CD14-positive monocyte (primary cell): ENCODE measurements around the gene ANKRD9. TPM values are rescaled to one million over a fixed set of nuclear protein-coding genes. Genes with fewer than 3 reads are reported as not detected.

Source experiments
- DNase-seq, 3 donors: peaks; one replicate each; pipeline ENCODE4 v3.0.0-alpha.2; 2011 to 2022
- H2AFZ ChIP-seq: 2 replicates; pipeline ENCODE4 v1.6.0; 2012; ENCODE audit warnings: mild to moderate bottlenecking, low read depth, low read length, inconsistent platforms; ENCODE audit not compliant: insufficient read depth, poor library complexity, severe bottlenecking
- H3K27ac ChIP-seq, 2 donors: 1 replicate in 1 of 2; 2 replicates in 1 of 2; pipeline ENCODE4 v1.5.1; 2012 to 2013; ENCODE audit warnings: low read length in 2 of 2, control low read depth in 1 of 2, inconsistent platforms in 1 of 2, low read depth in 1 of 2, mild to moderate bottlenecking in 1 of 2
- H3K27me3 ChIP-seq, 2 donors: one replicate each; pipeline versions ENCODE4 v1.6.0 to v1.6.1; 2011 to 2013; ENCODE audit warnings: low read length in 2 of 2; ENCODE audit not compliant: control insufficient read depth in 2 of 2, insufficient read depth in 2 of 2
- H3K36me3 ChIP-seq, 2 donors: replicated peaks in 1 of 2; 1 replicate in 1 of 2; 2 replicates in 1 of 2; pipeline versions ENCODE4 v1.5.1 to v1.6.1; 2012 to 2013; ENCODE audit warnings: low read length in 2 of 2, control low read depth in 1 of 2, inconsistent platforms in 1 of 2, mild to moderate bottlenecking in 1 of 2; ENCODE audit not compliant: insufficient read depth in 2 of 2, control insufficient read depth in 1 of 2
- H3K4me1 ChIP-seq, 2 donors: 1 replicate in 1 of 2; 2 replicates in 1 of 2; pipeline versions ENCODE4 v1.5.1 to v1.6.1; 2012 to 2013; ENCODE audit warnings: low read length in 2 of 2, control low read depth in 1 of 2, inconsistent platforms in 1 of 2, mild to moderate bottlenecking in 1 of 2, moderate library complexity in 1 of 2; ENCODE audit not compliant: insufficient read depth in 2 of 2, control insufficient read depth in 1 of 2
- H3K4me2 ChIP-seq: replicated peaks from 2 replicates; pipeline ENCODE3; 2012; ENCODE audit warnings: low read length, moderate library complexity, mild to moderate bottlenecking; ENCODE audit not compliant: poor library complexity, severe bottlenecking; ENCODE audit errors: extremely low read depth
- H3K4me3 ChIP-seq, 3 experiments: fragments of 200-600 bp in 1 of 3; sonication (generic) in 1 of 3; replicated peaks in 1 of 3; 1 replicate in 2 of 3; 2 replicates in 1 of 3; pipeline ENCODE4 v1.5.1; 2011 to 2013; ENCODE audit warnings: low read length in 3 of 3, mild to moderate bottlenecking in 3 of 3, control low read depth in 2 of 3, low read depth in 2 of 3, inconsistent platforms in 1 of 3, moderate library complexity in 1 of 3
- H3K79me2 ChIP-seq: 2 replicates; pipeline ENCODE4 v1.6.0; 2012; ENCODE audit warnings: mild to moderate bottlenecking, control low read depth, inconsistent platforms, low read length, moderate library complexity; ENCODE audit not compliant: insufficient read depth
- H3K9ac ChIP-seq: 2 replicates; pipeline ENCODE4 v1.6.0; 2017; ENCODE audit warnings: low read length, mild to moderate bottlenecking; ENCODE audit not compliant: insufficient read depth, poor library complexity, severe bottlenecking
- H3K9me3 ChIP-seq, 2 donors: replicated peaks in 1 of 2; 1 replicate in 1 of 2; 2 replicates in 1 of 2; pipeline versions ENCODE4 v1.5.1 to v1.6.1; 2012 to 2013; ENCODE audit warnings: low read length in 2 of 2, control low read depth in 1 of 2; ENCODE audit not compliant: control insufficient read depth in 1 of 2, insufficient read depth in 1 of 2
- H4K20me1 ChIP-seq: 2 replicates; pipeline ENCODE4 v1.6.0; 2012; ENCODE audit warnings: mild to moderate bottlenecking, low read length, control low read depth, moderate library complexity; ENCODE audit not compliant: insufficient read depth
- H3K27ac Mint-ChIP-seq, 7 donors: one replicate each; pipeline ENCODE4 v1.8.0; 2020; ENCODE audit warnings: mild to moderate bottlenecking in 7 of 7, mixed read lengths in 7 of 7, moderate library complexity in 6 of 7, inconsistent platforms in 2 of 7
- H3K27me3 Mint-ChIP-seq, 3 donors: one replicate each; pipeline ENCODE4 v1.8.0; 2021 to 2022; ENCODE audit warnings: low read depth in 3 of 3, mild to moderate bottlenecking in 3 of 3, mixed read lengths in 3 of 3, moderate library complexity in 3 of 3, inconsistent platforms in 1 of 3
- H3K36me3 Mint-ChIP-seq, 2 donors: one replicate each; pipeline ENCODE4 v1.8.0; 2020; ENCODE audit warnings: mixed read lengths in 2 of 2, inconsistent platforms in 1 of 2, mild to moderate bottlenecking in 1 of 2
- H3K4me1 Mint-ChIP-seq: one replicate; pipeline ENCODE4 v1.8.0; 2020; ENCODE audit warnings: mild to moderate bottlenecking, mixed read lengths
- H3K4me3 Mint-ChIP-seq, 2 donors: one replicate each; pipeline ENCODE4 v1.8.0; 2020; ENCODE audit warnings: mild to moderate bottlenecking in 2 of 2, mixed read lengths in 2 of 2, moderate library complexity in 1 of 2
- H3K9me3 Mint-ChIP-seq, 7 donors: one replicate each; pipeline ENCODE4 v1.8.0; 2020 to 2022; ENCODE audit warnings: mixed read lengths in 7 of 7, mild to moderate bottlenecking in 6 of 7, moderate library complexity in 6 of 7, inconsistent platforms in 2 of 7
- CTCF ChIP-seq: fragments of 200-600 bp; IDR thresholded peaks from one replicate; pipeline ENCODE4 v1.8.0; 2022; ENCODE audit warnings: antibody characterized with exemption, mild to moderate bottlenecking
- whole genome bisulfite sequencing: methylation state at CpG from one replicate; pipeline ENCODE4 v1.1.5; 2013; ENCODE audit warnings: missing lambda C conversion rate; ENCODE audit not compliant: insufficient coverage; 5-methylcytosine and 5-hydroxymethylcytosine counted together
- intact Hi-C, 2 donors: fragments of 100-400 bp; cut with micrococcal nuclease; formaldehyde crosslinking; loops; one replicate each; pipeline versions ENCODE4 v1.15.0 to v1.15.1; 2023
- polyA plus RNA-seq, 3 donors: library from polyadenylated mRNA; depleted of rRNA in 1 of 3; unstranded in 2 of 3; stranded (reverse) in 1 of 3; fragments of 300-500 nt in 2 of 3; fragments of >200 nt in 1 of 3; fragmentation: Illumina TruSeq in 2 of 3; gene quantifications; 1 replicate in 2 of 3; 2 replicates in 1 of 3; pipeline ENCODE4 v1.2.3, GENCODE V29; 2012 to 2021

ANKRD9 gene
- polyA plus RNA-seq, 3 donors: 0.43 to 10.8 (median 0.83) TPM

- H3K27ac ChIP-seq: no peak overlapping the region
- H3K4me2 ChIP-seq: no peak overlapping the region
- H3K4me1 ChIP-seq: no peaks in the 10 kb centered on the region
- H3K9me3 ChIP-seq: no peaks in the 10 kb centered on the region
- Mint-ChIP-seq H3K4me1 (no peaks in the 10 kb centered on the region), H3K27ac (no peak overlapping the region), H3K36me3 (peaks cover 37 to 66% of the 10 kb centered on the region in 2 donors), H3K9me3 (peaks cover 0 to 4% (median 0%) of the 10 kb centered on the region in 7 donors), H3K4me3 (no peak overlapping the region), H3K27me3 (no peaks in the 10 kb centered on the region)
- intact Hi-C loops: no loop called here
- WGBS: 69% methylated on average over 6 of the region's 8 CpGs
- H3K79me2 ChIP-seq: no peaks in the 10 kb centered on the region
- no peak overlapping the region for H3K9ac ChIP-seq
- no peak for DNase-seq
- no peak overlapping the region for H3K4me3 ChIP-seq
- no peaks in the 10 kb centered on the region for H3K27me3 ChIP-seq
- peaks cover 20 to 48% of the 10 kb centered on the region in 2 donors for H3K36me3 ChIP-seq
- TF ChIP-seq CTCF: no peak
- no peak overlapping the region for H2AFZ ChIP-seq
- no peaks in the 10 kb centered on the region for H4K20me1 ChIP-seq
Measured at GRCh38 chr14:102471921-102472790, 37.4 kb downstream of the ANKRD9 start.

- Mint-ChIP-seq H3K4me3 (no peak overlapping the region), H3K9me3 (peaks cover 0 to 4% (median 0%) of the 10 kb centered on the region in 7 donors), H3K27ac (no peak overlapping the region), H3K27me3 (no peaks in the 10 kb centered on the region), H3K36me3 (peaks cover 49 to 77% of the 10 kb centered on the region in 2 donors), H3K4me1 (no peaks in the 10 kb centered on the region)
- no peak overlapping the region for H3K9ac ChIP-seq
- no peaks in the 10 kb centered on the region for H3K9me3 ChIP-seq
- DNase-seq: no peak
- WGBS: no CpG with 5 or more reads among the region's 1 CpG
- no peaks in the 10 kb centered on the region for H4K20me1 ChIP-seq
- H3K4me3 ChIP-seq: no peak overlapping the region
- H2AFZ ChIP-seq: no peak overlapping the region
- H3K36me3 ChIP-seq: peaks cover 28 to 64% of the 10 kb centered on the region in 2 donors
- no peaks in the 10 kb centered on the region for H3K4me1 ChIP-seq
- H3K79me2 ChIP-seq: no peaks in the 10 kb centered on the region
- no peaks in the 10 kb centered on the region for H3K27me3 ChIP-seq
- TF ChIP-seq CTCF: no peak
- H3K27ac ChIP-seq: no peak overlapping the region
- intact Hi-C loops: no loop called here
- H3K4me2 ChIP-seq: no peak overlapping the region
Measured at GRCh38 chr14:102469261-102469660, 40.3 kb downstream of the ANKRD9 start.
